ENCODE measurements around the gene RIMBP2. TPM values are rescaled to one million over a fixed set of nuclear protein-coding genes. Genes with fewer than 3 reads are reported as not detected.

The RIMBP2 gene
- total and polyA plus RNA-seq, 9 of the 15 experiments (the other 6 are each of a cell fraction or from before 2014, with no cell fraction given) = not detected

GRCh38 chr12:130517588-130517987 is 198.5 kb downstream of the RIMBP2 start:
- no peaks in the 10 kb centered on the region for H3K4me1 ChIP-seq (replicated peaks in 1 of 2; ENCODE audit: control insufficient read depth in 2 of 2, insufficient read depth in 2 of 2, low read length in 2 of 2)
- no peaks in the 10 kb centered on the region for H3K9me1 ChIP-seq (ENCODE audit: control insufficient read depth, insufficient read depth, low read length)
- no peak overlapping the region for H3K4me3 ChIP-seq
- H3K27me3 ChIP-seq (ENCODE audit: control insufficient read depth in 2 of 2, insufficient read depth in 2 of 2, low read length in 2 of 2) = peaks cover 0 to 17% of the 10 kb centered on the region in 2 experiments; a peak in 1 of 5 replicates
- H2AFZ ChIP-seq (ENCODE audit: low read depth, low read length) = no peak overlapping the region
- no peak overlapping the region for H3K4me2 ChIP-seq (ENCODE audit: insufficient read depth, low read length)
- no peak for FAIRE-seq
- 0% methylated on average over 3 of the region's 3 CpGs for WGBS (ENCODE audit: insufficient coverage, low coverage, missing lambda C conversion rate)
- no peak overlapping the region for H3K9ac ChIP-seq (ENCODE audit: insufficient read depth in 1 of 2, low read depth in 2 of 2, low read length in 2 of 2)
- CTCF ChIA-PET (ENCODE audit: low intra/inter-chr PET ratio) = no interaction called here
- H3K27ac ChIP-seq (ENCODE audit: extremely low read depth, low read depth, low read length) = no peak overlapping the region
- intact Hi-C loops (cut with micrococcal nuclease) = no loop called here
- TF ChIP-seq ZNF589 (CRISPR knock-in tag; IDR thresholded peaks at IDR 0.05; ENCODE audit: low read depth) (no peak), SMAD3 (CRISPR knock-in tag; conservative IDR thresholded peaks at IDR 0.05) (no peak), NCOA6 (IDR thresholded peaks at IDR 0.05) (no peak)
- H4K20me1 ChIP-seq (replicated peaks; ENCODE audit: control insufficient read depth, insufficient read depth, low read length) = 0 out of 2 replicates have a peak, but pooled peaks cover 4% of the 10 kb centered on the region
- POLR2A ChIA-PET = no interaction called here
- no peaks in the 10 kb centered on the region for H3K36me3 ChIP-seq (ENCODE audit: control insufficient read depth, insufficient read depth, low read length)
- BruUV-seq (replicated peaks) = no TSS peak
- ATAC-seq = no peak
- DNase-seq (ENCODE audit: extremely low read depth in 1 of 4, low spot score in 3 of 4) = no peak
- in situ Hi-C loops (cut with MboI) = no loop called here
- H3K9me3 ChIP-seq (replicated peaks; ENCODE audit: control insufficient read depth, insufficient read depth, low read depth, low read length) = no peaks in the 10 kb centered on the region
- H3K79me2 ChIP-seq (ENCODE audit: control insufficient read depth, insufficient read depth, low read length) = no peaks in the 10 kb centered on the region

- ATAC-seq = no peak
Measured at GRCh38 chr12:130514149-130514551, 201.9 kb downstream of the RIMBP2 start.

More at GRCh38 chr12:130514149-130514551, 201.9 kb downstream of the RIMBP2 start:
- Histone ChIP-seq H3K36me3 (ENCODE audit: control insufficient read depth, insufficient read depth, low read length) (no peaks in the 10 kb centered on the region), H2AFZ (ENCODE audit: low read depth, low read length) (no peak overlapping the region), H3K4me3 (no peak overlapping the region), H3K27me3 (ENCODE audit: control insufficient read depth in 2 of 2, insufficient read depth in 2 of 2, low read length in 2 of 2) (peaks cover 2 to 17% of the 10 kb centered on the region in 2 experiments; a peak in 2 of 5 replicates), H3K4me2 (ENCODE audit: insufficient read depth, low read length) (no peak overlapping the region), H3K79me2 (ENCODE audit: control insufficient read depth, insufficient read depth, low read length) (no peaks in the 10 kb centered on the region), H3K4me1 (replicated peaks in 1 of 2; ENCODE audit: control insufficient read depth in 2 of 2, insufficient read depth in 2 of 2, low read length in 2 of 2) (no peaks in the 10 kb centered on the region), H4K20me1 (replicated peaks; ENCODE audit: control insufficient read depth, insufficient read depth, low read length) (0 out of 2 replicates have a peak, but pooled peaks cover under 1% of the 10 kb centered on the region), H3K27ac (ENCODE audit: extremely low read depth, low read depth, low read length) (no peak overlapping the region), H3K9me1 (ENCODE audit: control insufficient read depth, insufficient read depth, low read length) (no peaks in the 10 kb centered on the region), H3K9me3 (replicated peaks; ENCODE audit: control insufficient read depth, insufficient read depth, low read depth, low read length) (no peaks in the 10 kb centered on the region), H3K9ac (ENCODE audit: insufficient read depth in 1 of 2, low read depth in 2 of 2, low read length in 2 of 2) (no peak overlapping the region)
- CTCF ChIA-PET (ENCODE audit: low intra/inter-chr PET ratio) = no interaction called here
- POLR2A ChIA-PET = interaction anchor here (0.9 to 1.0 kb wide), 2 partner anchors 27 to 314 kb away, joined by 3 to 5 read pairs; no protein-coding TSS in a partner anchor
- in situ Hi-C loops (cut with MboI) = no loop called here
- intact Hi-C loops (cut with micrococcal nuclease) = no loop called here
- DNase-seq (ENCODE audit: extremely low read depth in 1 of 4, low spot score in 3 of 4) (no peak), FAIRE-seq (no peak)
- WGBS (ENCODE audit: insufficient coverage, low coverage, missing lambda C conversion rate) = 0% methylated on average over 5 of the region's 5 CpGs
- TF ChIP-seq ZC3H8 (IDR thresholded peaks at IDR 0.05) (no peak), HSF4 (CRISPR knock-in tag; IDR thresholded peaks at IDR 0.05; ENCODE audit: borderline replicate concordance) (no peak), SAP30 (IDR thresholded peaks at IDR 0.05; ENCODE audit: borderline replicate concordance, insufficient read depth, low read depth, low read length, poor library complexity, severe bottlenecking) (no peak), PPARD (CRISPR knock-in tag; IDR thresholded peaks at IDR 0.05) (no peak), ZNF143 (CRISPR knock-in tag; IDR thresholded peaks at IDR 0.05) (no peak), HIVEP1 (CRISPR knock-in tag; IDR thresholded peaks at IDR 0.05) (no peak), HMBOX1 (IDR thresholded peaks at IDR 0.05) (no peak), EGR1 (conservative IDR thresholded peaks at IDR 0.05) (no peak), SMAD4 (CRISPR knock-in tag; conservative IDR thresholded peaks at IDR 0.05) (no peak)
- no TSS peak for BruUV-seq (replicated peaks)

Data from K562 (cell line).